ENCODE data around the gene CCDC30.

DNA sequence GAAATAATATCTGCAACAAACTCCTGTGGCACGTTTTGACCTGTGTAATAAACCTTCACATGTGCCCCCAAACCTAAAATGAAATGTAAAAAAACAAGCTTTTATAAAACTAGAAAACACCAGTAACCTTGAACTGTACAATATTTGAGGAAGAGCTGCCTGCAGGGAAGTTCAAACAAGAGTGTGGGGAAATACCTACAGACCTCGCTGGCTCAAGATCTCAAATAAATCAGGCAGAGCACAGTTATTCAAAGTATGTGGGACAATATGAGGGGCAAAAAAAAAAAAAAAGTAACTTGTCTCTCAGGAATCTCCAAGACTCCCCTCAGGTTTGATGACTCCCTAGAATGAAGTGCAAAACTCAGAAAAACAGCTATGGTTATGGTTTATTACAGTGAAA is 157.2 kb downstream of the CCDC30 start:
- TF ChIP-seq, protein P1, sequence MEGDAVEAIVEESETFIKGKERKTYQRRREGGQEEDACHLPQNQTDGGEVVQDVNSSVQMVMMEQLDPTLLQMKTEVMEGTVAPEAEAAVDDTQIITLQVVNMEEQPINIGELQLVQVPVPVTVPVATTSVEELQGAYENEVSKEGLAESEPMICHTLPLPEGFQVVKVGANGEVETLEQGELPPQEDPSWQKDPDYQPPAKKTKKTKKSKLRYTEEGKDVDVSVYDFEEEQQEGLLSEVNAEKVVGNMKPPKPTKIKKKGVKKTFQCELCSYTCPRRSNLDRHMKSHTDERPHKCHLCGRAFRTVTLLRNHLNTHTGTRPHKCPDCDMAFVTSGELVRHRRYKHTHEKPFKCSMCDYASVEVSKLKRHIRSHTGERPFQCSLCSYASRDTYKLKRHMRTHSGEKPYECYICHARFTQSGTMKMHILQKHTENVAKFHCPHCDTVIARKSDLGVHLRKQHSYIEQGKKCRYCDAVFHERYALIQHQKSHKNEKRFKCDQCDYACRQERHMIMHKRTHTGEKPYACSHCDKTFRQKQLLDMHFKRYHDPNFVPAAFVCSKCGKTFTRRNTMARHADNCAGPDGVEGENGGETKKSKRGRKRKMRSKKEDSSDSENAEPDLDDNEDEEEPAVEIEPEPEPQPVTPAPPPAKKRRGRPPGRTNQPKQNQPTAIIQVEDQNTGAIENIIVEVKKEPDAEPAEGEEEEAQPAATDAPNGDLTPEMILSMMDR (IDR thresholded peaks at IDR 0.05) = no peak
- TF ChIP-seq POLR2A (IDR thresholded peaks at IDR 0.05; ENCODE audit: low read depth) (no peak), POLR2AphosphoS5 (IDR thresholded peaks at IDR 0.05) (no peak)

Data from esophagus muscularis mucosa (tissue), 3 donors.